Keratinocyte (primary cell): ENCODE results near the gene DOK6. TPM values are rescaled to one million over a fixed set of nuclear protein-coding genes. Genes with fewer than 3 reads are reported as not detected.

Experiments used
- DNase-seq: peaks from one replicate; pipeline ENCODE4 v3.0.0-alpha.2; 2011; ENCODE audit warnings: low read depth, missing footprints, low spot score
- FAIRE-seq: peaks from 2 replicates; lab custom pipeline; 2011; peaks lifted over from hg19 to GRCh38; lab: Jason Lieb, UNC
- H2AFZ ChIP-seq: 2 replicates; pipeline ENCODE4 v1.6.0; 2012; ENCODE audit warnings: low read length, control low read depth, inconsistent platforms; ENCODE audit not compliant: control insufficient read depth
- H3K27ac ChIP-seq: 2 replicates; pipeline ENCODE4 v1.5.1; 2011; ENCODE audit warnings: low read length; ENCODE audit not compliant: control insufficient read depth, insufficient read depth
- H3K27me3 ChIP-seq: 3 replicates; pipeline ENCODE4 v1.6.0; 2011; ENCODE audit warnings: low read length; ENCODE audit not compliant: control insufficient read depth, insufficient read depth; ENCODE audit errors: extremely low read depth
- H3K36me3 ChIP-seq, 2 experiments: 2 replicates in 1 of 2; 3 replicates in 1 of 2; pipeline ENCODE4 v1.5.1; 2011; ENCODE audit warnings: low read length in 2 of 2, mild to moderate bottlenecking in 1 of 2; ENCODE audit not compliant: control insufficient read depth in 2 of 2, insufficient read depth in 2 of 2; ENCODE audit errors: extremely low read depth in 1 of 2
- H3K4me1 ChIP-seq: 3 replicates; pipeline ENCODE4 v1.5.1; 2011; ENCODE audit warnings: low read length; ENCODE audit not compliant: control insufficient read depth, insufficient read depth; ENCODE audit errors: extremely low read depth
- H3K4me2 ChIP-seq: 3 replicates; pipeline ENCODE4 v1.6.0; 2011; ENCODE audit warnings: low read depth, low read length; ENCODE audit not compliant: control insufficient read depth, insufficient read depth; ENCODE audit errors: extremely low read depth
- H3K4me3 ChIP-seq, 3 experiments: fragments of 200-600 bp in 1 of 3; sonication (generic) in 1 of 3; 2 replicates in 2 of 3; 3 replicates in 1 of 3; pipeline ENCODE4 v1.5.1; 2011 to 2016; ENCODE audit warnings: low read length in 3 of 3, mild to moderate bottlenecking in 3 of 3, control low read depth in 2 of 3, inconsistent platforms in 1 of 3, low read depth in 1 of 3, mixed read lengths in 1 of 3, mixed run types in 1 of 3, moderate library complexity in 1 of 3; ENCODE audit not compliant: control insufficient read depth in 2 of 3, insufficient read depth in 2 of 3; ENCODE audit errors: extremely low read depth in 1 of 3
- H3K79me2 ChIP-seq: 2 replicates; pipeline ENCODE4 v1.6.0; 2012; ENCODE audit warnings: low read length; ENCODE audit not compliant: control insufficient read depth, insufficient read depth
- H3K9ac ChIP-seq: 3 replicates; pipeline ENCODE4 v1.6.0; 2011; ENCODE audit warnings: low read length; ENCODE audit not compliant: control insufficient read depth, insufficient read depth; ENCODE audit errors: extremely low read depth
- H3K9me1 ChIP-seq: 3 replicates; pipeline ENCODE4 v1.6.0; 2011; ENCODE audit warnings: low read length; ENCODE audit not compliant: control insufficient read depth, insufficient read depth; ENCODE audit errors: extremely low read depth
- H3K9me3 ChIP-seq: 2 replicates; pipeline ENCODE4 v1.5.1; 2012; ENCODE audit warnings: low read depth, low read length; ENCODE audit not compliant: control insufficient read depth
- H4K20me1 ChIP-seq: 3 replicates; pipeline ENCODE4 v1.6.0; 2011; ENCODE audit warnings: low read length; ENCODE audit not compliant: control insufficient read depth, insufficient read depth; ENCODE audit errors: extremely low read depth
- EZH2 ChIP-seq: IDR thresholded peaks from one replicate; pipeline ENCODE4 v1.6.1; 2012; ENCODE audit warnings: inconsistent platforms, mild to moderate bottlenecking, low read length, moderate library complexity
- dilution Hi-C: fragments of 300-500 bp; cut with MboI; formaldehyde crosslinking; loops from one replicate; pipeline ENCODE4 v1.7.0; 2020; ENCODE audit warnings: low sequenced_read_pairs; ENCODE audit not compliant: extremely low pct_ligation_motif_present
- polyA plus RNA-seq, 5 experiments: library from polyadenylated mRNA; depleted of rRNA in 3 of 5; stranded (reverse) in 3 of 5; stranded (forward) in 1 of 5; unstranded in 1 of 5; fragments of >200 nt; gene quantifications; 1 replicate in 1 of 5; 2 replicates in 3 of 5; 3 replicates in 1 of 5; pipeline versions ENCODE4 v1.2.1 to v1.2.3, GENCODE V29; 2011 to 2012; ENCODE audit warnings: missing spikeins in 2 of 5, low read depth in 1 of 5, low replicate concordance in 1 of 5
- TF ChIP-seq, protein P1 (sequence below), 3 experiments: IDR thresholded peaks in 1 of 3; conservative IDR thresholded peaks in 1 of 3; optimal IDR thresholded peaks in 1 of 3; 2 replicates in 2 of 3; 3 replicates in 1 of 3; pipeline versions ENCODE3 to v1.5.1; 2011; ENCODE audit warnings: low read length in 3 of 3, mild to moderate bottlenecking in 3 of 3, moderate library complexity in 2 of 3, control low read depth in 1 of 3, inconsistent platforms in 1 of 3; ENCODE audit not compliant: insufficient read depth in 2 of 3; ENCODE audit errors: extremely low read depth in 1 of 3

DOK6 gene
- polyA plus RNA-seq, 1 donor (not counting 4 experiments of a cell fraction or from before 2014, with no cell fraction given), result not detected

DNA sequence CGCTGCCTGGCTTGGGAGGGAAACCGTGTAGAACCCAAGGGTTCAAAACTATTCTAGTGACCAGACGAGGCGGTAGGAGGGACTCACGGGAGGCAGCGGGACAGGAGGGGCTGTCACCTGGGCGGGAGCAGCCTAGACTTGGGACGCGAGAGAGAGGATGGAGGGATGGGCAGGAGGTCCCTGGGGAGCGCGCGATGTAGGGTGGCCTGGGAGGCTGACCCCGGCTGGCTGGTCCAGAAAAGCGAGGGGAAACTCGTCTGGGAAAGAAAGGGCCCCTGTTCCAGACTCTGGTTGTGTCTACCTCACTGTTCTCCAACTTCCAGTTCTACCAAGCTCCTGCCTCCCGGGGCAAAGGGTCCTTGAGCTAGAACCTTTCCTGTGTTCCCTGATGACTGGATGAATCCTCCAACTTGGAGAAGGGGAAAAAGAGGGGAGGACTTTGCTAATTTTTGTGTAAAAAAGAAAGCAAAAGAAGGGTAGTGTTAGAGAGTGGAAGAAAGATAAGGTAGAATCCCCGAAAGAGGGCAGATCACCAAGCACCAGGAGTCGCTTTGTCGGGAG is 1.4 kb downstream of the DOK6 start:
- no peaks in the 10 kb centered on the region for H3K36me3 ChIP-seq
- TF ChIP-seq EZH2, result no peak
- TF ChIP-seq, protein P1, sequence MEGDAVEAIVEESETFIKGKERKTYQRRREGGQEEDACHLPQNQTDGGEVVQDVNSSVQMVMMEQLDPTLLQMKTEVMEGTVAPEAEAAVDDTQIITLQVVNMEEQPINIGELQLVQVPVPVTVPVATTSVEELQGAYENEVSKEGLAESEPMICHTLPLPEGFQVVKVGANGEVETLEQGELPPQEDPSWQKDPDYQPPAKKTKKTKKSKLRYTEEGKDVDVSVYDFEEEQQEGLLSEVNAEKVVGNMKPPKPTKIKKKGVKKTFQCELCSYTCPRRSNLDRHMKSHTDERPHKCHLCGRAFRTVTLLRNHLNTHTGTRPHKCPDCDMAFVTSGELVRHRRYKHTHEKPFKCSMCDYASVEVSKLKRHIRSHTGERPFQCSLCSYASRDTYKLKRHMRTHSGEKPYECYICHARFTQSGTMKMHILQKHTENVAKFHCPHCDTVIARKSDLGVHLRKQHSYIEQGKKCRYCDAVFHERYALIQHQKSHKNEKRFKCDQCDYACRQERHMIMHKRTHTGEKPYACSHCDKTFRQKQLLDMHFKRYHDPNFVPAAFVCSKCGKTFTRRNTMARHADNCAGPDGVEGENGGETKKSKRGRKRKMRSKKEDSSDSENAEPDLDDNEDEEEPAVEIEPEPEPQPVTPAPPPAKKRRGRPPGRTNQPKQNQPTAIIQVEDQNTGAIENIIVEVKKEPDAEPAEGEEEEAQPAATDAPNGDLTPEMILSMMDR (optimal IDR thresholded peaks at IDR 0.05 in 1 of 3, IDR thresholded peaks at IDR 0.05 in 1 of 3, conservative IDR thresholded peaks at IDR 0.05 in 1 of 3; ENCODE audit: extremely low read depth in 1 of 3, insufficient read depth in 2 of 3, low read length in 3 of 3), result no peak
- H2AFZ ChIP-seq, result no peak overlapping the region
- H3K9me1 ChIP-seq, result no peaks in the 10 kb centered on the region
- H3K9me3 ChIP-seq, result no peaks in the 10 kb centered on the region
- DNase-seq, result no peak
- no peak overlapping the region for H3K27ac ChIP-seq
- H4K20me1 ChIP-seq, result no peaks in the 10 kb centered on the region
- no peaks in the 10 kb centered on the region for H3K4me1 ChIP-seq
- no peak overlapping the region for H3K4me2 ChIP-seq
- H3K9ac ChIP-seq, result no peak overlapping the region
- no peak for FAIRE-seq
- H3K27me3 ChIP-seq, result peaks cover 34% of the 10 kb centered on the region
- H3K79me2 ChIP-seq, result no peaks in the 10 kb centered on the region
- H3K4me3 ChIP-seq, result no peak overlapping the region
- dilution Hi-C loops, result no loop called here

DNA sequence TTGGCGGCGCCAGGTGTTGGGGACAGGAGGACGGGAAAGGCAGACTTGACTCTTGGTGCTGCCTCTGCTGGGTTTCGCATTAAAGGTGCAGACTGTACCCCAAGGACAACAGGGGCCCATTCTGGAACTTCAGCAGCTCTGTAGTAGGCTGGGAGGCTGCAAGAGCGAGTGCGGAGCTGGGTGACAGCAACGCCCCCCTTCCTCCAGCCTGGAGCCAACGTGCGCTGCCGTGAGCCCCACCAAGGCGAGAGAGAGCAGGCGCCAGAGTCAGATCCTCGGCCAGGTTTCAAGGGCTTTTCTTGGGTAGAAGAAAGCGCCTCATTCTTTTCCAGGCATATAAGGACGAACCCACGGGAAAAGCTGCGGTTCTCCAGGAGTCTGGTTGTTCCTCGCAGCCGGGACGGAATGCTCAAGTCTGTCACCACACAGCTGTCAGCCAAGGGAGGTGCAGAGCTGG is 1.9 kb downstream of the DOK6 start:
- no peak overlapping the region for H3K4me2 ChIP-seq

More for the DNA sequence above, 1.9 kb downstream of the DOK6 start:
- no peak for FAIRE-seq
- H3K9me1 ChIP-seq, result no peaks in the 10 kb centered on the region
- dilution Hi-C loops, result no loop called here
- H3K27ac ChIP-seq, result no peak overlapping the region
- no peak for DNase-seq
- no peak overlapping the region for H3K4me3 ChIP-seq
- TF ChIP-seq EZH2, result no peak
- TF ChIP-seq, protein P1 (optimal IDR thresholded peaks at IDR 0.05 in 1 of 3, IDR thresholded peaks at IDR 0.05 in 1 of 3, conservative IDR thresholded peaks at IDR 0.05 in 1 of 3; ENCODE audit: extremely low read depth in 1 of 3, insufficient read depth in 2 of 3, low read length in 3 of 3), result no peak
- H3K36me3 ChIP-seq, result no peaks in the 10 kb centered on the region
- no peak overlapping the region for H2AFZ ChIP-seq
- no peak overlapping the region for H3K9ac ChIP-seq
- no peaks in the 10 kb centered on the region for H3K4me1 ChIP-seq
- H3K79me2 ChIP-seq, result no peaks in the 10 kb centered on the region
- H3K9me3 ChIP-seq, result no peaks in the 10 kb centered on the region
- H3K27me3 ChIP-seq, result peaks cover 34% of the 10 kb centered on the region
- no peaks in the 10 kb centered on the region for H4K20me1 ChIP-seq
